Jurkat, Clone E6-1 (cell line): ENCODE measurements around the gene SGCE.
A peak's percentile ranks its signal among the peaks of the same experiment; 100 is the strongest.

Source experiments
- DNase-seq: peaks from one replicate; pipeline ENCODE4 v3.0.0-alpha.2; 2011; ENCODE audit warnings: low read depth, low spot score
- H3K4me3 ChIP-seq: 2 replicates; pipeline ENCODE4 v1.5.1; 2011; ENCODE audit warnings: mild to moderate bottlenecking, low read length, control low read depth, moderate library complexity

The SGCE gene

GRCh38 chr7:94633687-94634086 is 22.2 kb downstream of the SGCE start:
- no peak for DNase-seq
- no peak overlapping the region for H3K4me3 ChIP-seq

DNA sequence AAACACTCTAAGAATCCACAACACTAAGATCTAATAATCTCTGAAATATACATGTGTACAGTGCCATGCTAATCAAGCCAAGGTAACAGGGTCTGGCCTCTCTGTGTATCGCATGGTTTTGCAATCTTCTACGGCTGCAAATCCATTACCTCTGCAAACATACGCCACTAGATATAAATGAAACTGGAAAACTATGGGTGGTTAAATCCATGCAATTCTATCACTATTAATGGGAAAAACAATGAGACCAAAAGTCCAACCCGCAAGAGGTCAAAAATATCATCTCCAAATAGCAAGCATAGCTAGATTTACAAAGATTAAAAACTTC is 23.0 kb downstream of the SGCE start:
- no peak for DNase-seq
- no peak overlapping the region for H3K4me3 ChIP-seq

GRCh38 chr7:94632338-94633013 is 23.5 kb downstream of the SGCE start:
- no peak overlapping the region for H3K4me3 ChIP-seq
- DNase-seq = no peak

DNA sequence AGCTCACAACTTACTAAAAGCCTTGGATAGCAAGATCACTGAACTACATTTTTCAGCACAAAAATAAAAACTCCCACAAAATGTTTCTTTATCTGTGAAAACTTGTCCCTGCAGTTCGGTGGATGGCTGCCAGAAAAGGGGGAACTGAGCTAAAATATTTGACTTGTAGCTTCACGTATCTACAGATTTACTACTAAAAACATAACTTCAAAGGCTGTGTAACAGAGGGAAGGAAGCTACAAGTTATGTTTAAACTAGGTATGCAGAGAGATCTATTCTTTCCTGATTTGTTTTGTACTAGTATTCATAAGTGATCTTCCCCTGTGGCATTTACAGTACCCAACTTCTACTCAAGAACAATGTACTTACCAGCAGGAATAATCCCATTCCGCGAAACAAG is 25.1 kb downstream of the SGCE start:
- DNase-seq = no peak
- H3K4me3 ChIP-seq = no peak overlapping the region

DNA sequence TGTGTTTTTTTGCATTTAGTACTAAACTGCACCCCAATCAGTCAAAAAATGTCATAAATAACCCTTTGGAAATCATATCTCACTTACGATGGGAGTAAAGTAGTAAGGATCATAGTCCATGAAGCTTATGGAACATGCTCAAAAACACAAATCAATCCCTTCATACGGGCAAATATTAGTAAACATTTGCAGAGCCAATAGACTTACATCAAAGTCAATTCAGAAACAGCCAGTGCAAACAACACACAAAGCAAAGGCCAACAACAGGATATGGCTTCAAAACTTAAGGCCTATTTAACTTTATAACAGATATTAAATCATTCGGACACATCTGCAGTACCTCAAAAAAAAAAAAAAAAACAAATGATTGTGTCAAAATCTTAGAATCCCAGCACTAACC is 32.1 kb downstream of the SGCE start:
- no peak overlapping the region for H3K4me3 ChIP-seq
- no peak for DNase-seq

GRCh38 chr7:94621120-94621519 is 34.8 kb downstream of the SGCE start:
- DNase-seq = no peak
- no peak overlapping the region for H3K4me3 ChIP-seq

GRCh38 chr7:94620703-94621118 is 35.2 kb downstream of the SGCE start:
- peak; percentile 5 for DNase-seq

DNA sequence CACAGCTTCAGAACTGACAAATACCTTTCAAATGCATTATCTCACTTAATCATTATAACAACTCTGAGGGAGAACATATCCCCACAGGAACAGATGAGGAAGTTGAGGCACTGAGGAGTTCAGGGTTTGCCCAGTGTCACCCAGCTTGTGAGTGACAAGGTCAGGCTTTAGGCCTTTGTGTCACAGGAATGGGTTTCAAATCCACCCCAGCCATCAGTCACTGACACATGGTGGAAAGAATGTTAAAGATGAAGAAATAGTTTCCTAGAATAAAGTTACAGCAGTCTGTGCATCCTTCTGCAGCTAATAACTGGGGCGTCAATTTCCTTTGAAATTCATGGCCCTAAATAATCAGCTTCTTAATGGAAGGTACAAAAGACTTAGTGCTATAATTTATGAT is 37.8 kb downstream of the SGCE start:
- DNase-seq = no peak
- no peak overlapping the region for H3K4me3 ChIP-seq

More at GRCh38 chr7:94620703-94621118, 35.2 kb downstream of the SGCE start:
- no peak overlapping the region for H3K4me3 ChIP-seq

GRCh38 chr7:94616855-94617254 is 39.1 kb downstream of the SGCE start:
- H3K4me3 ChIP-seq = no peak overlapping the region
- no peak for DNase-seq

- H3K4me3 ChIP-seq = no peak overlapping the region
- no peak for DNase-seq
Observed at GRCh38 chr7:94615666-94616065, 40.3 kb downstream of the SGCE start.

DNA sequence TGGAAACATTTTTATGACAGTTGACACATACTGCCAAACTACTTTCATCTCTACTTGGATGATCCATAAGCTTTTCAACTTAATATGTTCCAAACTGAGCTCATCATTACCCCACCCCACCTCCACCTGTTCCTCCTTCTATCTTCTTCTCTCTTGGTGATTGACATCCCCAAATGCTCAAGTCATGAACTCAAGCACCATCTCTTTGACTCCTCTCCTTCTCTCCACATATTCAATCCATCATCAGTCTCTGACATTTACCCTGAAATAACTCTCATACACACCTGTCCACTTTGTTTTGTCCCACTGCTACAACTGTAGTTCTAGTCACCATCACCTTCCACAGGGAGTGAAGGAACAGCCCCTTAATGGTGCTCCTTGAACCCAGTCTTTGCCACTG is 43.3 kb downstream of the SGCE start:
- no peak for DNase-seq
- H3K4me3 ChIP-seq = no peak overlapping the region

GRCh38 chr7:94612253-94612652 is 43.7 kb downstream of the SGCE start:
- no peak overlapping the region for H3K4me3 ChIP-seq
- no peak for DNase-seq

DNA sequence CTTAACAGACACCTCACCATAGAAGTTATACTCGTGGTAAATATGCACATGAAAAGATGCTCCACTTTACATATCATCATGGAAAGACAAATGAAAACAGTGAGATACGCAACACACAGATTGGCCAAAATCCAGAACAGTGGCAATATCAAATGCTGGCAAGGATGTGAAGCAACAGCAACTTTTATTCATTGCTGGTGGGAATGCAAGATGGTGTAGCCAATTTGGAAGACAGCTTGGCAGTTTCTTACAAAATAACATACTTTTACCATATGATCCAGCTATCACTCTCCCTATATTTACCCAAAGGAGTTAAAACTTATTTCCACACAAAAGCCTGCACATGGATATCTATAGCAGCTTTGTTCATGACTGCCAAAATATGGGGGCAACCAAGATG is 46.4 kb downstream of the SGCE start:
- no peak for DNase-seq
- no peak overlapping the region for H3K4me3 ChIP-seq

DNA sequence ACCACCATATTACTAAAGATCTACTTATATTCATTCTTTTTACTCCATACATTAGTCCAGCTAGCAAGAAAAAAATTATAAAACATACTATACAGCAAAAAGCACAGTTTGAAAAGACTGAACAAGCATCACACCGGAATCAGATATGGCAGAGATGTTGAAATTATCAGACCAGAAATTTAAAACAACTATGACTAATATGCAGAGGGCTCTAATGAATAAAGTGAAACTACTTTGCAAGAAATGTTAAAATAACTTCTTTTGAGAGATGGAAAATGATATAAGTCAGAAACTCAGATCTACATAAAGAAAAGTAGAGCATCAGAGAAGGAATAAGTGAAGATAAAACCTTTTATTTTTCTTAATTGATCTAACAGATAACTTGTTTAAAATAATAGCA is 50.9 kb downstream of the SGCE start:
- DNase-seq = no peak
- no peak overlapping the region for H3K4me3 ChIP-seq

DNA sequence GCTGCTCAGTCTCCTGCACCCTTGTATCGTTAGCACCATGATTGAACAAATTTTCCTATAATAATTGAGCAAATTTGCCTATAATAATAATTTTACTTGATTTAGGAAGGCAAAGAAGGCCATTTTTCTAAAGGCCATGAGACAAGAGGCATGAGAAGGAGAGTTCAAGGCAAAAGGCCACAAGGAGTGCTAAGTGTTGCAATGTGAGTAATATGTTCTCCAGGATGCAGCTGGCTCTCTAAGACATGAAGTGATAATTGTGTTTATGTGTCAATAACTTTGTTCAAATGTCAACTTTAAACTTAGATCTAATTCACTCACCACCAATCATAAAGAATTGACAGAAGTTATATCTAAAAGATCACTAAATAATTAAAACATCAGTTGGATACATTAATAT is 53.8 kb downstream of the SGCE start:
- no peak for DNase-seq
- no peak overlapping the region for H3K4me3 ChIP-seq

- H3K4me3 ChIP-seq = no peak overlapping the region
- DNase-seq = no peak
Observed at GRCh38 chr7:94600267-94600666, 55.7 kb downstream of the SGCE start.

- no peak overlapping the region for H3K4me3 ChIP-seq
- no peak for DNase-seq
Observed at GRCh38 chr7:94595717-94596116, 60.2 kb downstream of the SGCE start.

- DNase-seq = no peak
- H3K4me3 ChIP-seq = no peak overlapping the region
Observed at GRCh38 chr7:94594882-94595281, 61.1 kb downstream of the SGCE start.

- H3K4me3 ChIP-seq = no peak overlapping the region
- DNase-seq = no peak
Observed at GRCh38 chr7:94591176-94591575, 64.8 kb downstream of the SGCE start.

DNA sequence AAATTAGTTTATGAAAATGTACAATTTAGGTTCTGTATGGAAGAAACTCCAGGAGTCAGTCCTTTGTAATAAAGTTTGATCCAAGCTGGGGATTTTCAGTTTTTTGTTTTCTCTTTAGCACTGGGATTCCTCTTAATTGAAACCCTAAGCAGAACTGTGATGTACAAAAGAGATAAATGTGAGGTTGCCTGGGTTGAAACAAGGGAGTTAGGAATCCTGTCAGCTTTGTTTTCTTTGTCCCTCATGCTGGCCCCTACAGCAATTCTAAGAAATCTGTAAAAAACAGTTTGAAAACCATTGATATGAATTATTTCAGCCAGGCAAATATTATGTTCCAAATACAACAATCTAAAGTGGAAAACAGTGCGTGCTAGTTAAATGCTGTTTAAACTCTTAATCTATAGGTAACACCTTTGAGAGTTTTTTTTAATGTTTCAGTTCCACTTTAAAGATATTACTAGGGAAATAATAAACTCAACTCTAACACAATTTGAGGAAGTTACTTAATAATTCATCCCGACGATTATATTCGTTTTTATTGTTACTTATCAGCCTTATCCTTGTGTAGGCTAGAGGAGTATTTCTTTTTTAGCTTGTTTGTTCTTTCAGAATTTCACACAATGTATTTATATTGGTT is 65.3 kb downstream of the SGCE start:
- DNase-seq = no peak
- H3K4me3 ChIP-seq = no peak overlapping the region

DNA sequence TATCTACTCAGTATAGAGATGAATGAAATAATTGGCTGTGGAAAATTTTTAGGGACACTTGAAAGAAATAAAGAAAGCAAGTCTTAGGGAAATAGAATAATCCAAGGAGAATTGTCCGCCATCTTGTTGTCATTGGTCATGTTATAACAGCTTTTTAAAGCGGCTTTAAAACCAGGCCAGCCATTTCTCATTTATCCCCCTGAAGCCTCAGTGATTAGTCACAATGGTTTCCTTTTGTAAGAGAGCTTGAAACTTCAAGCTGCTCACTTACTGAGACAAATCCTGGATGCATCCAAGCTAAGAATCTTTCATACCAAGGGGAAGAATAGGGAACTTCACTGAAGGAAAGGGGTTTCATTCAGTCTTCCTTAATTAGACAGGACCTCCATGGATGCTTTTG is 67.9 kb downstream of the SGCE start:
- H3K4me3 ChIP-seq = no peak overlapping the region
- DNase-seq = no peak
